A673 (cell line): Measurements from ENCODE around the gene CEBPE. TPM values are rescaled to one million over a fixed set of nuclear protein-coding genes. Genes with fewer than 3 reads are reported as not detected.

Source experiments
- BruUV-seq: library from RNA; stranded (reverse); fragments of 400-500 nt; replicated peaks from 2 replicates; lab custom pipeline; 2021; lab: Mats Ljungman, UMichigan
- CTCF ChIA-PET: fragments of 300-600 bp; sonication (Branson Sonifier 250); formaldehyde crosslinking; loops from one replicate; lab custom pipeline; 2022; ENCODE audit warnings: antibody characterized with exemption; lab: Charles Lee
- POLR2A ChIA-PET: fragments of 300-600 bp; sonication (Branson Sonifier 250); formaldehyde crosslinking; loops from one replicate; lab custom pipeline; 2022; ENCODE audit warnings: antibody characterized with exemption; ENCODE audit not compliant: low non-redundant PET; lab: Charles Lee
- DNase-seq: peaks from one replicate; pipeline ENCODE4 v3.0.0-alpha.2; 2015; ENCODE audit warnings: low spot score
- H3K27ac ChIP-seq: fragments of 200-600 bp; sonication (generic); 2 replicates; pipeline ENCODE4 v1.5.1; 2016; ENCODE audit warnings: mixed run types, low read depth, mild to moderate bottlenecking, mixed read lengths, antibody characterized with exemption, low read length; ENCODE audit not compliant: poor library complexity, severe bottlenecking
- H3K27me3 ChIP-seq: fragments of 200-600 bp; sonication (generic); replicated peaks from 2 replicates; pipeline ENCODE4 v1.6.1; 2017; ENCODE audit warnings: mixed run types, low read depth, mild to moderate bottlenecking, mixed read lengths, antibody characterized with exemption, low read length; ENCODE audit not compliant: insufficient read depth, poor library complexity
- H3K36me3 ChIP-seq: fragments of 200-600 bp; sonication (generic); 2 replicates; pipeline ENCODE4 v1.6.1; 2016; ENCODE audit warnings: mixed run types, mild to moderate bottlenecking, mixed read lengths, antibody characterized with exemption, low read length; ENCODE audit not compliant: insufficient read depth, poor library complexity, severe bottlenecking
- H3K4me1 ChIP-seq: fragments of 200-600 bp; sonication (generic); 2 replicates; pipeline ENCODE4 v1.6.1; 2017; ENCODE audit warnings: mixed run types, mild to moderate bottlenecking, mixed read lengths, antibody characterized with exemption, low read length; ENCODE audit not compliant: insufficient read depth, poor library complexity, severe bottlenecking
- H3K4me3 ChIP-seq: fragments of 200-600 bp; sonication (generic); 2 replicates; pipeline ENCODE4 v1.5.1; 2016; ENCODE audit warnings: low read depth, mixed run types, mild to moderate bottlenecking, mixed read lengths, low read length; ENCODE audit not compliant: poor library complexity, severe bottlenecking
- H3K9me3 ChIP-seq: fragments of 200-600 bp; sonication (generic); 2 replicates; pipeline ENCODE4 v1.6.1; 2016; ENCODE audit warnings: mixed run types, low read depth, mild to moderate bottlenecking, mixed read lengths, antibody characterized with exemption, low read length; ENCODE audit not compliant: poor library complexity, severe bottlenecking
- EZH2 ChIP-seq: fragments of 200-600 bp; sonication (generic); IDR thresholded peaks from 2 replicates; pipeline ENCODE4 v1.6.1; 2017; ENCODE audit warnings: borderline replicate concordance, low read depth, mild to moderate bottlenecking, mixed read lengths, antibody characterized with exemption, low read length; ENCODE audit not compliant: poor library complexity, severe bottlenecking
- intact Hi-C: fragments of 100-400 bp; cut with micrococcal nuclease; formaldehyde crosslinking; loops from one replicate; pipeline ENCODE4 v1.10.0; 2022; ENCODE audit not compliant: unreplicated experiment
- total RNA-seq: library from RNA; stranded (reverse); gene quantifications from 2 replicates; pipeline ENCODE4 v1.2.3, GENCODE V29; 2021
- TF ChIP-seq, protein P1 (sequence below): fragments of 300-800, 200-600 bp; sonication (generic); conservative IDR thresholded peaks from 2 replicates; pipeline ENCODE4 v1.5.1; 2017; ENCODE audit warnings: low read depth, mild to moderate bottlenecking, antibody characterized with exemption, low read length, moderate library complexity, mixed read lengths

The CEBPE gene
- total RNA-seq, 1 experiment from 2014 or later, result not detected

- Histone ChIP-seq H3K9me3 (no peaks in the 10 kb centered on the region), H3K27me3 (no peaks in the 10 kb centered on the region), H3K4me3 (no peak overlapping the region), H3K36me3 (peaks cover 4% of the 10 kb centered on the region), H3K4me1 (peaks cover 15% of the 10 kb centered on the region), H3K27ac (no peak overlapping the region)
- intact Hi-C loops, result no loop called here
- TF ChIP-seq EZH2, result no peak
- TF ChIP-seq, protein P1, sequence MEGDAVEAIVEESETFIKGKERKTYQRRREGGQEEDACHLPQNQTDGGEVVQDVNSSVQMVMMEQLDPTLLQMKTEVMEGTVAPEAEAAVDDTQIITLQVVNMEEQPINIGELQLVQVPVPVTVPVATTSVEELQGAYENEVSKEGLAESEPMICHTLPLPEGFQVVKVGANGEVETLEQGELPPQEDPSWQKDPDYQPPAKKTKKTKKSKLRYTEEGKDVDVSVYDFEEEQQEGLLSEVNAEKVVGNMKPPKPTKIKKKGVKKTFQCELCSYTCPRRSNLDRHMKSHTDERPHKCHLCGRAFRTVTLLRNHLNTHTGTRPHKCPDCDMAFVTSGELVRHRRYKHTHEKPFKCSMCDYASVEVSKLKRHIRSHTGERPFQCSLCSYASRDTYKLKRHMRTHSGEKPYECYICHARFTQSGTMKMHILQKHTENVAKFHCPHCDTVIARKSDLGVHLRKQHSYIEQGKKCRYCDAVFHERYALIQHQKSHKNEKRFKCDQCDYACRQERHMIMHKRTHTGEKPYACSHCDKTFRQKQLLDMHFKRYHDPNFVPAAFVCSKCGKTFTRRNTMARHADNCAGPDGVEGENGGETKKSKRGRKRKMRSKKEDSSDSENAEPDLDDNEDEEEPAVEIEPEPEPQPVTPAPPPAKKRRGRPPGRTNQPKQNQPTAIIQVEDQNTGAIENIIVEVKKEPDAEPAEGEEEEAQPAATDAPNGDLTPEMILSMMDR, result no peak
- BruUV-seq, result no TSS peak
- ChIA-PET CTCF (no interaction called here), POLR2A (no interaction called here)
- no peak for DNase-seq
These were observed 15.5 kb downstream of the CEBPE start for GRCh38 chr14:23103581-23103980.

DNA sequence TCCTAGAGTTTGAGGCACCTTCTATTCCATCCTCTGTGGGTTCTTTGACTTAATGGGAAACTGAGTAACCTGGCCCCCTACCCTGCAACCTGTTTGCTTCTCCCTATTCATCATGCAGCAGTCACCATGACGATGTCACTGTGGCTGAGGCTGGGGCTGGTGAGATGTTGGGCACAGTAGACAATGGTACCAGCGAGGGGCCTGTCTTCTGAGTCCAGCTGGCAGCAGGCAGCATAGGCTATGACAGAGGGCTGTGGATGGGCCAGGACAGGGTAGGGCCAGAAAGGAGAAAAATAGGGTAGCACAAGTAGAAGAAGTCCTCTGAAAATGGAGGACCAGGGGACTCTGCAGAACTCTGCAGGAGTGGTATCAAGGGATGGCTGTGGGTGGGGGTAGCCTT, 16.3 kb downstream of the CEBPE start:
- Histone ChIP-seq H3K4me1 (peaks cover 15% of the 10 kb centered on the region), H3K27ac (no peak overlapping the region), H3K9me3 (no peaks in the 10 kb centered on the region), H3K4me3 (no peak overlapping the region), H3K27me3 (no peaks in the 10 kb centered on the region), H3K36me3 (peaks cover 12% of the 10 kb centered on the region)
- BruUV-seq, result no TSS peak
- intact Hi-C loops, result no loop called here
- CTCF ChIA-PET, result no interaction called here
- no peak for TF ChIP-seq EZH2
- TF ChIP-seq, protein P1, result no peak
- DNase-seq, result no peak
- POLR2A ChIA-PET, result no interaction called here

- TF ChIP-seq EZH2, result no peak
- TF ChIP-seq, protein P1, result no peak
- intact Hi-C loops, result no loop called here
These were observed 16.9 kb downstream of the CEBPE start for GRCh38 chr14:23101986-23102625.

More at GRCh38 chr14:23101986-23102625, 16.9 kb downstream of the CEBPE start:
- ChIA-PET CTCF (no interaction called here), POLR2A (no interaction called here)
- DNase-seq, result no peak
- Histone ChIP-seq H3K27me3 (no peaks in the 10 kb centered on the region), H3K4me1 (peaks cover 16% of the 10 kb centered on the region), H3K4me3 (no peak overlapping the region), H3K9me3 (no peaks in the 10 kb centered on the region), H3K36me3 (peaks cover 17% of the 10 kb centered on the region), H3K27ac (no peak overlapping the region)
- BruUV-seq, result no TSS peak
